SK-N-SH (cell line): Measurements from ENCODE around the gene PITPNB.

Source experiments
- ELF1 ChIP-seq: IDR thresholded peaks from 2 replicates; pipeline ENCODE4 v1.4.0; 2012
- FOXM1 ChIP-seq: IDR thresholded peaks from 2 replicates; pipeline ENCODE4 v1.4.0; 2012; ENCODE audit warnings: low read depth, mild to moderate bottlenecking
- GABPA ChIP-seq: IDR thresholded peaks from 2 replicates; pipeline ENCODE4 v1.4.0; 2012; ENCODE audit warnings: low read depth, mild to moderate bottlenecking
- IRF3 ChIP-seq: fragments of 150-350 bp; IDR thresholded peaks from 2 replicates; pipeline ENCODE4 v1.6.1; 2016; ENCODE audit warnings: mild to moderate bottlenecking, low read depth, low read length
- MXI1 ChIP-seq: IDR thresholded peaks from 2 replicates; pipeline ENCODE4 v1.6.1; 2012; ENCODE audit warnings: mild to moderate bottlenecking, low read depth, low read length, improper control_type of control experiment
- NRF1 ChIP-seq: IDR thresholded peaks from 2 replicates; pipeline ENCODE4 v1.6.1; 2012; ENCODE audit warnings: low read depth, mild to moderate bottlenecking, low read length
- POLR2AphosphoS5 ChIP-seq: IDR thresholded peaks from 2 replicates; pipeline ENCODE4 v1.6.1; 2012; ENCODE audit warnings: low read depth, low read length
- RAD21 ChIP-seq: IDR thresholded peaks from 2 replicates; pipeline ENCODE4 v1.6.1; 2012; ENCODE audit warnings: mild to moderate bottlenecking, low read length
- RFX5 ChIP-seq: IDR thresholded peaks from 2 replicates; pipeline ENCODE4 v1.6.1; 2012; ENCODE audit warnings: mild to moderate bottlenecking, improper control_type of control experiment, low read length
- TAF1 ChIP-seq: IDR thresholded peaks from 2 replicates; pipeline ENCODE4 v1.6.1; 2012; ENCODE audit warnings: low read depth, mild to moderate bottlenecking, low read length, moderate library complexity, borderline replicate concordance
- YY1 ChIP-seq: IDR thresholded peaks from 2 replicates; pipeline ENCODE4 v1.4.0; 2012; ENCODE audit warnings: low read depth, mild to moderate bottlenecking
- TF ChIP-seq, protein P1 (sequence below): fragments of 200-600 bp; sonication (generic); IDR thresholded peaks from 2 replicates; pipeline ENCODE4 v1.6.1; 2017; ENCODE audit warnings: antibody characterized with exemption, mild to moderate bottlenecking, moderate library complexity
- TF ChIP-seq, protein P2 (sequence below): IDR thresholded peaks from 2 replicates; pipeline ENCODE4 v1.6.1; 2012; ENCODE audit warnings: mild to moderate bottlenecking, low read depth, low read length, moderate library complexity
- TF ChIP-seq, protein P3 (sequence below): IDR thresholded peaks from 2 replicates; pipeline ENCODE4 v1.4.0; 2012; ENCODE audit warnings: low read depth, borderline replicate concordance

- TF ChIP-seq, protein P1, sequence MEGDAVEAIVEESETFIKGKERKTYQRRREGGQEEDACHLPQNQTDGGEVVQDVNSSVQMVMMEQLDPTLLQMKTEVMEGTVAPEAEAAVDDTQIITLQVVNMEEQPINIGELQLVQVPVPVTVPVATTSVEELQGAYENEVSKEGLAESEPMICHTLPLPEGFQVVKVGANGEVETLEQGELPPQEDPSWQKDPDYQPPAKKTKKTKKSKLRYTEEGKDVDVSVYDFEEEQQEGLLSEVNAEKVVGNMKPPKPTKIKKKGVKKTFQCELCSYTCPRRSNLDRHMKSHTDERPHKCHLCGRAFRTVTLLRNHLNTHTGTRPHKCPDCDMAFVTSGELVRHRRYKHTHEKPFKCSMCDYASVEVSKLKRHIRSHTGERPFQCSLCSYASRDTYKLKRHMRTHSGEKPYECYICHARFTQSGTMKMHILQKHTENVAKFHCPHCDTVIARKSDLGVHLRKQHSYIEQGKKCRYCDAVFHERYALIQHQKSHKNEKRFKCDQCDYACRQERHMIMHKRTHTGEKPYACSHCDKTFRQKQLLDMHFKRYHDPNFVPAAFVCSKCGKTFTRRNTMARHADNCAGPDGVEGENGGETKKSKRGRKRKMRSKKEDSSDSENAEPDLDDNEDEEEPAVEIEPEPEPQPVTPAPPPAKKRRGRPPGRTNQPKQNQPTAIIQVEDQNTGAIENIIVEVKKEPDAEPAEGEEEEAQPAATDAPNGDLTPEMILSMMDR: no peak
- TF ChIP-seq RAD21 (no peak), POLR2AphosphoS5 (no peak), IRF3 (no peak), FOXM1 (no peak), GABPA (no peak), ELF1 (no peak), TAF1 (no peak), YY1 (no peak), MXI1 (no peak), NRF1 (no peak), RFX5 (no peak)
- TF ChIP-seq, protein P2, sequence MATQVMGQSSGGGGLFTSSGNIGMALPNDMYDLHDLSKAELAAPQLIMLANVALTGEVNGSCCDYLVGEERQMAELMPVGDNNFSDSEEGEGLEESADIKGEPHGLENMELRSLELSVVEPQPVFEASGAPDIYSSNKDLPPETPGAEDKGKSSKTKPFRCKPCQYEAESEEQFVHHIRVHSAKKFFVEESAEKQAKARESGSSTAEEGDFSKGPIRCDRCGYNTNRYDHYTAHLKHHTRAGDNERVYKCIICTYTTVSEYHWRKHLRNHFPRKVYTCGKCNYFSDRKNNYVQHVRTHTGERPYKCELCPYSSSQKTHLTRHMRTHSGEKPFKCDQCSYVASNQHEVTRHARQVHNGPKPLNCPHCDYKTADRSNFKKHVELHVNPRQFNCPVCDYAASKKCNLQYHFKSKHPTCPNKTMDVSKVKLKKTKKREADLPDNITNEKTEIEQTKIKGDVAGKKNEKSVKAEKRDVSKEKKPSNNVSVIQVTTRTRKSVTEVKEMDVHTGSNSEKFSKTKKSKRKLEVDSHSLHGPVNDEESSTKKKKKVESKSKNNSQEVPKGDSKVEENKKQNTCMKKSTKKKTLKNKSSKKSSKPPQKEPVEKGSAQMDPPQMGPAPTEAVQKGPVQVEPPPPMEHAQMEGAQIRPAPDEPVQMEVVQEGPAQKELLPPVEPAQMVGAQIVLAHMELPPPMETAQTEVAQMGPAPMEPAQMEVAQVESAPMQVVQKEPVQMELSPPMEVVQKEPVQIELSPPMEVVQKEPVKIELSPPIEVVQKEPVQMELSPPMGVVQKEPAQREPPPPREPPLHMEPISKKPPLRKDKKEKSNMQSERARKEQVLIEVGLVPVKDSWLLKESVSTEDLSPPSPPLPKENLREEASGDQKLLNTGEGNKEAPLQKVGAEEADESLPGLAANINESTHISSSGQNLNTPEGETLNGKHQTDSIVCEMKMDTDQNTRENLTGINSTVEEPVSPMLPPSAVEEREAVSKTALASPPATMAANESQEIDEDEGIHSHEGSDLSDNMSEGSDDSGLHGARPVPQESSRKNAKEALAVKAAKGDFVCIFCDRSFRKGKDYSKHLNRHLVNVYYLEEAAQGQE: no peak
- TF ChIP-seq, protein P3, sequence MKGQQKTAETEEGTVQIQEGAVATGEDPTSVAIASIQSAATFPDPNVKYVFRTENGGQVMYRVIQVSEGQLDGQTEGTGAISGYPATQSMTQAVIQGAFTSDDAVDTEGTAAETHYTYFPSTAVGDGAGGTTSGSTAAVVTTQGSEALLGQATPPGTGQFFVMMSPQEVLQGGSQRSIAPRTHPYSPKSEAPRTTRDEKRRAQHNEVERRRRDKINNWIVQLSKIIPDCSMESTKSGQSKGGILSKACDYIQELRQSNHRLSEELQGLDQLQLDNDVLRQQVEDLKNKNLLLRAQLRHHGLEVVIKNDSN: no peak
Measured at GRCh38 chr22:27833803-27834202, 85.3 kb downstream of the PITPNB start.
